ENCODE data around the gene COPG2.
A peak's percentile ranks its signal among the peaks of the same experiment; 100 is the strongest.
"Not testable (repeated sequence)": the region's sequence is repeated elsewhere in the genome, so short reads cannot be mapped to it uniquely, and the experiment has no call there.

Gene COPG2, protein sequence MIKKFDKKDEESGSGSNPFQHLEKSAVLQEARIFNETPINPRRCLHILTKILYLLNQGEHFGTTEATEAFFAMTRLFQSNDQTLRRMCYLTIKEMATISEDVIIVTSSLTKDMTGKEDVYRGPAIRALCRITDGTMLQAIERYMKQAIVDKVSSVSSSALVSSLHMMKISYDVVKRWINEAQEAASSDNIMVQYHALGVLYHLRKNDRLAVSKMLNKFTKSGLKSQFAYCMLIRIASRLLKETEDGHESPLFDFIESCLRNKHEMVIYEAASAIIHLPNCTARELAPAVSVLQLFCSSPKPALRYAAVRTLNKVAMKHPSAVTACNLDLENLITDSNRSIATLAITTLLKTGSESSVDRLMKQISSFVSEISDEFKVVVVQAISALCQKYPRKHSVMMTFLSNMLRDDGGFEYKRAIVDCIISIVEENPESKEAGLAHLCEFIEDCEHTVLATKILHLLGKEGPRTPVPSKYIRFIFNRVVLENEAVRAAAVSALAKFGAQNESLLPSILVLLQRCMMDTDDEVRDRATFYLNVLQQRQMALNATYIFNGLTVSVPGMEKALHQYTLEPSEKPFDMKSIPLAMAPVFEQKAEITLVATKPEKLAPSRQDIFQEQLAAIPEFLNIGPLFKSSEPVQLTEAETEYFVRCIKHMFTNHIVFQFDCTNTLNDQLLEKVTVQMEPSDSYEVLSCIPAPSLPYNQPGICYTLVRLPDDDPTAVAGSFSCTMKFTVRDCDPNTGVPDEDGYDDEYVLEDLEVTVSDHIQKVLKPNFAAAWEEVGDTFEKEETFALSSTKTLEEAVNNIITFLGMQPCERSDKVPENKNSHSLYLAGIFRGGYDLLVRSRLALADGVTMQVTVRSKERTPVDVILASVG

DNA sequence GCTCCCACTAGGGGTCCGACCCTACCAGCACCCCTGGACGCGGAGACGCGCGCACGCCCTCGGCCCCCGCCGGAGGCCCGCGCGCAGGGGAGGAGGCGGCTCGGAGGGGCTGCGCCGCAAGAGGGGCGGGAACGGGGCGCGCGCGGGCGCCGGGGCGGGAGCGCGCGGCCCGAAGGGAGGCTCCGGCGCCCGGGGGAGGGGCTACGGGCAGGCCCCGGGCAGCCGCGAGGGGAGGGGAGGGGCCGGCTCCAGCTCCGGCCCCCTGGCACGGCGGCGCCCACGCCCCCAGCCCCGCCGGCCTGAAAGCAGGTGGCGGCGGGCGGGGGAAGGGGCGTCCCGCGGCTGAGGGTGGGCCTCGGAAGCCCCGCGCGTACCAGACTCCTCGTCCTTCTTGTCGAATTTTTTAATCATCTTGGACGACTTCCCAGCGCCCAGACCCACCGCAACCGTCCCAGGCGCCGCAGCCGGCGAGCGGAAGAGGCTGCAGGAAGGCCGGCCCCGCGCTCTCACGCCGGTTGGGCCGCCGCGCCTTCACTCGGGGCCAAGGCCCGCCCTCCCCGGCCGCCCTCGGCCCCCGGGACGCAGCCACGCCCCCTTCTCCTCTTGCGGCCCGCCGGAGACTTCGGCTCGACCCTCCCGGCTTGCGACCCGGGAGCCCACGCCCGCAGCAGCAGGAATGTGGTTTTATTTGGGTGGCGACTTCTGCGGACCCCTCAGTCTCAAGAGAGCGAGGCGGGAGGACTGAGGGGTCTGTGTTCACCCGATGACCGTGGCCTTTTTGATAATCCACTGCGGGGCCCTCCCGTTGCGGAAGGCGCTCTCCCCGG, at the start of gene COPG2:
Gene COPG2, minus strand, starts transcription at position 491 of the 827 bp plus-strand sequence. Its CDS starts 80 bp downstream, at position 411.
- DNase-seq = peak; percentile 67

DNA sequence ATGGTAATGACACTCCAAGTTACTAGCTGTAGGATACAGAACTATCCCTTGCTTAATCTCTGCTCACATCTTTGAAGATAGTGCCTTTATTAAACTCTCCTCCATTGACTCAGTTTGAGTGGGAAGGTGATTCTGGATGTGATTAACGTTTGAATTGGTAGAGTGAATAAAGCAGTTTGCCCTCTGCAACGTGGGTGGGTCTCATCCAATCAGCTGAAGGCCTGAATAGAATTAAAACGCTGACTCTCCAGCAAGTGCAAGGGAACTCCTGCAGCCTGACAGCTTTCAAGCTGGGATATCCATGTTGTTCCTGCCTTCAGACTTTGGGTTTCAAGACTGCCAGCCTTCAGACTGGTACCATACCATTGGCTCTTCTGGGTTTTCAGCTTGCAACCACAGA, 43.9 kb upstream of the COPG2 start:
- no peak for DNase-seq

DNA sequence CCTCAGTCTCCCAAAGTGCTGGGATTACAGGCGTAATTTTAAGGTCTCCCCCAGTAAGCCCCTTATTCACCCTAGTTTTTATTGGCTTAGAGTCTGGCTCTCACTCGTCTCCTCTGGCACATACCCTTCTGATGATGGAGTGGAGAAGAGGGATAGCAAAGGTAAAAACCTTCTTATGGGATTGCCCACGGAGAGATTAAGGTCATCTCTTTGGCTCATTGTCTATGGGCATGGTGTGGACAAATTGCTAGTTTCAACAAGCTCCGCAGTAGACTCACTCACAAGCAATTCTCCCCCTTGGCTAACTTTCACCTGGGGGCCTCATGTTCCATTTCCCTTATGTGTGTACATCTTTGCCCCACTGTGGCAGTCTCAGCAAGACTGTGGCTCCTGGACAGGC, 40.2 kb upstream of the COPG2 start:
- DNase-seq = no peak

GRCh38 chr7:130708001-130708400, 39.5 kb upstream of the COPG2 start:
- DNase-seq = no peak

- DNase-seq = no peak
Measured at GRCh38 chr7:130703851-130704250, 35.3 kb upstream of the COPG2 start.

DNA sequence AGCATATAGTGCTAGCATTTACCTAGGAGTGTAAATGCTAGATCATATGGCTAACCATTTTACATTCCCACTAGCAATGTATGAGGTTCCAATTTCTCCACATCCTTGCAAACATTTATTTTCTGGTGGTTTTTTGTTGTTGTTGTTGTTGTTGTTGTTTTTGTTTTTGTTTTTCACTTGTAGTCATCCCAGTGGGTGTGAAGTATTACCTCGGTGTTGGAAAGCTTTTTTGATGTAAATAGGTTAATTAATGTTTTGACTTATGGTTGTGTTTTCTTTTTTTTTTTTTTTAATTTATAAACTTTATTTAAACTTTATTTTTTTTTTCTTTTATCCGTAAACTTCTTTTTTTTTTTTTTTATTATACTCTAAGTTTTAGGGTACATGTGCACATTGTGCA, 33.1 kb upstream of the COPG2 start:
- DNase-seq = no peak

GRCh38 chr7:130700760-130701159, 32.2 kb upstream of the COPG2 start:
- no peak for DNase-seq

DNA sequence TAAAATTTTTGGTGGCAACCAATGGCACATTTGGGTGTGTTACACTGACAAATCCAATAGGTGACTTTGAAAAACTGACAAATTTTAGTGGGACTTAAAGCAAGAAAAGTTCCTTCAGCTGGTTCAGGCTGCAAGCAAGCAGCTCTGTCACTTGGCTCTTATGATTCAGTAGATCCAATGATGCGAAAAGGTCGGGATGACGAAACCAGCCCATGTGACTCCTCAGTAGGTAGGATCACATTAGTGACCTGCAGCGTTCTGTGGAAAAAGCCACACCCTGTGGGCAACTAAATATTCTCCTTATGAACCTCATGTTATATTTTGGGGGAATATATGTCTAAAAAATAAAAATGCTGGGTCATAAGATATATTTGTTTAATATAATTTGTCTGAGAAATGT, 31.1 kb upstream of the COPG2 start:
- no peak for DNase-seq

DNA sequence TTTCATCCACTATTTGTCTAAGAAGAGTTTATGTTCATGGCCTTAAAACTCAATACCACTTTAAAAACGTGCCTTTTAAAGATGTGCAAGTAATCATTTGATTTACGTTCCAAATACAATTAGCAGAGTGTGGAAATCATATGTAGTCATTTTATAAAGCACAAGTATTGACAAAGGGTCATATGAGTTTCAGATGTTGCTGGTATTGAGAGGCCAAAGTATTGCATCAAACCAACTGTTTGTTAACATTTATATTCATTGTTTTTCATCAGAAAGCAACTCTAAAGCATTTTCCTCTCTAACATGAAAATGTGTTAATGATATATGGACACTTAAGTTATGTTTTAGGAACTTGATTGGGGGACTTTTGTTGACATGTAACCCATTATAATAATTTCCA, 29.3 kb upstream of the COPG2 start:
- no peak for DNase-seq

DNA sequence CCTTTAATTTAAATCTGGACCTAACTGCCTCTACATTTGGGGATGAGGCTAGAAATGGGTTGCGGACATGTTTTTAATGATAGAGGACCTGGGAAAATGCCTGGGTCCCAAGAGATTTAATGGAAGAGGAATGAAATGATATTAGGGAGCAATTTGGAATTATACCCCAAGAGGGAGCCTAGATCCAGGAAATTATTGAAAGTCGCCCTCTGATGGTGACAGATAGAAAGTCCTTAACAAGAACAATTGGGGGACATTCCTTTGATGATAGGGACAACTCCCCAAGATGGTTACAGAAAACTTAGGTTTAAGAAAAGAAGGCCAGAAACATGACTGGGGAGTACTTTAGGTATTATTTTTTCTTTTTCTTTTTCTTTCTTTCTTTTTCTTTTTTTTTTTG, 27.3 kb upstream of the COPG2 start:
- DNase-seq = no peak

GRCh38 chr7:130692396-130692795, 23.8 kb upstream of the COPG2 start:
- not testable (repeated sequence) for DNase-seq

GRCh38 chr7:130689683-130690082, 21.1 kb upstream of the COPG2 start:
- no peak for DNase-seq

DNA sequence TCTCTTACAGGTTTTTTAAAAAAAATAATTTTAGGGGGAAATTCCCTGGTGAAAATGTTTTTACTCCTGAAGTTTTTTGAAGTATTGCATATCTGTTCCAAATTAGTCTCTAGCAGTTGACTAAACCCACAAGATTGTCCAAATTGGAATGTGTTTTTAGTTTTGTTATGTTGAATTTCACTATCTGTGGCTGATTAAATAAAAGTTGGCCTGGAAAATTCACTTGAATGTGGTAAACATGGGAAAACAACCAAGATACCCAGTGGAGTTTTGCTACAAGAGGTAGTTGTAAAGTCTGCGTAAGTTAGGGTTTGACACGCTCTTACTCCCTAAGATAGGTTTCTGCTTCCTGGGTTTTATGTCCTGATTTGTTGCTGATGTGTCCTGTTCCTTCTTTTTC, 14.5 kb upstream of the COPG2 start:
- DNase-seq = no peak

GRCh38 chr7:130674456-130674855, 5.9 kb upstream of the COPG2 start:
- DNase-seq = no peak

GRCh38 chr7:130673066-130673465, 4.5 kb upstream of the COPG2 start:
- no peak for DNase-seq

- DNase-seq = no peak
Measured at GRCh38 chr7:130672146-130672545, 3.6 kb upstream of the COPG2 start.

GRCh38 chr7:130669085-130669700, 645 bp upstream of the COPG2 start:
- no peak for DNase-seq

DNA sequence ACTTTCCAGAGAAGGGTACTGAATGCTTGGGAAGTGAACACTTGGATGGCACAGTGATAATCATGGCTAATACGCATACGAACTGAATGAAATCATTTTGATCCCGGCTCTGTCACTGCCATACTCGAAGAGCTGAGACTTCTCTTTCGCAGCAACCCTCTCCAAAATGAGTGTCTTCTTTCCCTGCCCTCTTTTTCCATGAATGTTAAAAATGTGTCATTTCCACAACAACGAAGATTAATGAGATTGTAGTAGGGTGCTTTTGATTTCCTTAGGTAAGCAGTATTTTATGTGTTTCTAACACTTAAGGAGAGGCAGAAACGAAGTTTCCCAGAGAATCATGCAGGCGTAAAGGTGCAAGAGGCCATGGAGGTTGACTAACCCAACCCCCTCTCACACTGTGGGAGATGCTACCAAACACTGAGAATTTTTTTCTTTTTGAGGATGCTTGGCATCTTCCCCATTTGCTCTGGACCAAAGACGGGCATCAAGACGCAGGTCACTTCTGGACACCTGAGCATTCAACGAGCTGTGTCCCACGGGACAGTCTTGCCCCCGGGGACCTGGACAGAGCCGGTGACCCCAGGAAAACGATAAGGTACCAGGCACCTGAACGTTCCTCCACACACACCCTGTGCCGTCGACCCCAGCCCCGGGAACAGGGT, 823 bp downstream of the COPG2 start:
- DNase-seq = no peak

DNA sequence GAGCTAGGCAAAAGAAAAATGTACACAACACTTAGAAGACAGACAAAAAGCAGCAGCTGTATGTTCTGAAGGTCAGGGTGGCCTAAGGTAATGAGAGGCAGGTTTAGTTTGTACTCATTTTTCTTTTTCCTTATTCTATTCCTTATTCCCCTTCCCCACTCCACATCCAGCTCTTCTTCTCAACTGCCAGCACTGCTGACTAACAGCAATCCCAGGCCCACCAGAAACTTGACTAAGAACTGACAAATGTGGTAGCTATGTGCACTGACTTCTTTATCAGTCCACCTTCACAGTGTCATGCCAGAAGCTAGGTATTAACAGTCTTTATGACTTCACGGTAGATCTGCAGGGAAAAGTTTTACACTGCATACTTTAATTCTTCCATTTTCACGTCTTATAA, 6.1 kb downstream of the COPG2 start:
- no peak for DNase-seq

DNA sequence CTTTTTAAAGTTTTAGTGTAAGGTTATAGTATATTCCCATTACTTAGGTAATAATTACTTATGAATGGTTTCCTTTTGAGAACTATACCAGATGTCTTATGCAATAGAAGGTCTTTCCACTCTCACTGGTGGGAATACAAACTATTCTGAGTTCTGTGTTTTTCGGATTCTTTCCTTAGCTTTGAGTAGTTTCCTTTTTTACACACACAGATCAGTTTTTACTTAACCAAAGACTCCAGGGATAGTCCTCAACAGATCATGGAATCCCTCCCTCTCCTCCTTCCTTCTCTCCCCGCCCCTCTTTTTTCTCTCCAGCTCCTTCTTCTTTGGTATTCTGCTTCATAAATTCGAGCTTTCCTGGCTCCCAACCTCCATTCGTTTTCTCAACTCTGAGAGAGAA, 13.3 kb downstream of the COPG2 start:
- DNase-seq = no peak

GRCh38 chr7:130654850-130655249, 13.7 kb downstream of the COPG2 start:
- no peak for DNase-seq

- no peak for DNase-seq
Measured at GRCh38 chr7:130650611-130651120, 17.9 kb downstream of the COPG2 start.

Data from NCI-H510A (cell line).